ENCODE measurements around the gene MTHFD2.

Gene MTHFD2

DNA sequence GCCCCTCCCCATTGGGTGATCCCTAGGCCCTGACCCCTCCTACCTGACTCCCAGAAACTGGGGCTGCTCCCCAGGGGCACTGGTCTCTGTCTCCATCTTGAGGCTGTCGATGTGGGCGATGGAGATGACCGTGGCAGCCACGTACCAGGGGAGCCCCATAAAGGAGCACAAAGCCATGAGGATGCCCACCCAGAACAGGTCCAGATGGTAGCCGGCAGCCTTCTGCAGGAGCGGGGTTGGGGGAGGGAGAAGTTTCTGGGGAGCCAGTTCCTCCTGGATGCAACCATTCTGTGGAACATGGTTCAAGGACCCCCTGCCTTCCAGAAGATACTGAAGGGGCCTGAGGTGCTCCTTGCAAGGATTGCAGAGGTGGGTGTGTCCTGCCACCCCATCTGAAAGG is 34.0 kb downstream of the MTHFD2 start:
- DNase-seq = no peak

- DNase-seq = no peak
These were observed 35.2 kb downstream of the MTHFD2 start for GRCh38 chr2:74233648-74234047.

GRCh38 chr2:74235041-74235440 is 36.6 kb downstream of the MTHFD2 start:
- no peak for DNase-seq

DNA sequence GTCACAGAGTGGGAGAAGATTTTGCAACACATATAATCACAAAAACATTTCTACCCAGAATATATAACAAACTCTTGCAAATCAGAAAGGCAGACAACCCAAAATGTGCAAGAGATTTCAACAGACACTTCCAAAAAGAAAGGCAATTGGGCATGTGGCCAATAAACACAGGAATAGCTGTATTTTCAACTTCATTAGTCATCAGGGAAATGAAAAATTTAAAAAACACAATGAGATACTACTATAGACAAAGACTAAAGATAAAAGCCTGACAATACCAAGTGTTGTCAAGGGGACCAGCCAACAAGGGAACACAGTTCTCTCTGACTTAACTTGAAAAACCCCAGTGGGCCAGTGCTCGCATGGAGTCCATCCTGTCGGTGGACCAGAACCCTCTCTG is 40.5 kb downstream of the MTHFD2 start:
- DNase-seq = no peak

GRCh38 chr2:74239346-74239745 is 40.9 kb downstream of the MTHFD2 start:
- no peak for DNase-seq

- DNase-seq = no peak
These were observed 44.1 kb downstream of the MTHFD2 start for GRCh38 chr2:74242354-74243071.

DNA sequence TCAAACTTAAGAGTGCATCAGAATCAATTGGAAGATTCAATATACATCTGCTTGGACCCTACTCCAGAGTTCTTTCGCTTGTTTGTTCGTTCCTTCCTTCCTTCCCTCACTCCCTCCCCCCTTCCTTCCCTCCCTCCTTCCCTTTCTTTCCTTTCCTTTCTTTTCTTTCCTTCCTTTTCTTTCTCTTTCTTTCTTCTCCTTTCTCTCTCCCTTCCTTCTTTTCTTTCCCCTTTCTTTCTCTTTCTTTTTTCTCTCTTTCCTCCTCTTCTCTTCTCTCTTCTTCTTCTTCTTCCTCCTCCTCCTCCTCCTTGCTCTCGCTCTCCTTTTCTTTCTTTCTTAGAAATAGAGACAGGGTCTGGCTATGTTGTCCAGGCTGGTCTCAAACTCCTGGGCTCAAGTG is 45.9 kb downstream of the MTHFD2 start:
- DNase-seq = no peak

DNA sequence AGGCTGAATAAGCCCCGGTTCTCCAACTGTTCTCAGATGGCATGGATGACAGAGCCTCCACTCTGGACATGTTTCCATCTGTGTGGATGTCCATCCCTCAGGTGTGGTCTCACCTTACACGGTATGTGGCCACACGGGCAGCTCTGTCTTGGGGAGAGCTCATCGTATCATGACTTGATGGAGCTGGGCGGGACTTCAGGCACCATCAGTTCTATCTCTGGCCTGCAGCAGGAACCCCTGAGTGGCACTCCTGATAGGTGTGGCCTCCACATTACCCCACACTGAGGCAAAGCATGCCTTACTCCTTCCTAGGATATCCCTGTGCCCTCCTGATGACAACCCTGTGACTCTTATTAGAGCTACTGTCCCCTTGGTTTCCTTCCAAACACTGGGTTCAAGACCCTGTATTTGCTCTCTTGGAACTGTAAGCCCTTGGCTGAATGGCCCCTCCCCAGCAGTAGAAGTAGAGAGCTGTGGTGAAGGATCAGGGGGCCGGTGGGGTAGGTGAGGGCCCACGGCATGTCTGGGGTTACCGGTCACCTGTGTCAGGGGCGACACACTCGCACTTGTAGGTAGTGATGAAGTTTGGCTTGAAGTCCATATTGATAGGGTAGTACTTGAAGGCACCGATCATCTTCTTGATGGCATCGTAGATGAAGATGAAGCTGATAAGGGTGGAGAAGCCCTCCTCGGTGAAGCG is 48.2 kb downstream of the MTHFD2 start:
- no peak for DNase-seq

DNA sequence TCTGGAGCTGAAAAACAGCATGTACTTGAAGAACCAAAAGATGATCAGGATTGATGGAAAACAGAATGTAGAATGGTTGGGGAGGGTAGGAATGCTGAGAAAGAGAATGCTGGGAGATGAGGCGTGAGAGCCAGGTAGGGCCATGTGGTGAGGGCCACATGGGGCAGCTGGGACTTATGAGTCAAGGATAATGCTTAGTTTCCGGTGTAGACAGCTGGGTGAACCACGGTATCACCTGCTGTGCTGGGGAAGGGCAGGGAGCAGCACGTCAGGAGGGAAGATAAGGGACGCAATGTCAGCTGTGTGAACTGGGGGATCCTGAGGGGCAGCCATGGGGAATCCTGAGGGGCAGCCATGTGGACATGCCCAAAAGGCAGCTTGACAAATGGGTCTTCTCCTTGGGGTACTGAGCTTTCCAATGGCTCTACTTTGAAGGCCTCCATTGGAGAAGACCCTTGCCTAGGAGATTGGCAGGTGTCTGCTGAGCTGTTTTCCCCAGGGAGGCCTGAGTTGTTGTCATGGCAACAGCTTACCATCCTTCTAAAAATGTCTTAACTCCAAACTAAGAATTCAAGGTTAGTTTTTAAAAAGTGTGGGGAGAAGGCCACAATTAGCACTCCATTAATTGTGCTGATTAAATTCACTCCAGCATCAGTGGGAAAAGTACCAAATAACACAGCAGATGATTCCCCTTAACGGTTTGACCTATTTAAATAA is 51.1 kb downstream of the MTHFD2 start:
- DNase-seq = peak in 1 of 14 donors; percentile 9

DNA sequence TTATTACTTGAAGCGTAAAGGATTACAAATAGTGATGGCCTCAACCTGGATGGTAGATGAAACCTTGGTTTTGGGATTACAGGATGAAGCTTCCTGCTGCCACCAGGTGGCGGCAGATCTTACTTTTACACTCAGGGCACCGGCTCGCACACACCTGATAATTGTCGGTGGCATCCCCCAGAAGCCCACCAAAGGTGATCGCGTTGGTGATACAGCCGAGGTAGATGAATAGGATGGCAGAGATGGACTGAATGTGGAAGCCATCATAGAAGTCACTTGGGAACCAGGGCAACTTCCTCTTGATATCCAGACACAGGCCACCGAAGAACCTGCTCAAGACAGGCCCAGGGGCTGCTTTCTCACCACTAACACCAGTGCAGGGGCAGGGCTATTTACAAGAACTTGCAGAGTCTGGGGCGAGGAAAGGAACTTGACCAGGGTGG is 51.8 kb downstream of the MTHFD2 start:
- peak in 2 of 14 donors; percentile 19 to 25 for DNase-seq

GRCh38 chr2:74252036-74252435 is 53.6 kb downstream of the MTHFD2 start:
- no peak for DNase-seq

- no peak for DNase-seq
These were observed 54.4 kb downstream of the MTHFD2 start for GRCh38 chr2:74252862-74253261.

DNA sequence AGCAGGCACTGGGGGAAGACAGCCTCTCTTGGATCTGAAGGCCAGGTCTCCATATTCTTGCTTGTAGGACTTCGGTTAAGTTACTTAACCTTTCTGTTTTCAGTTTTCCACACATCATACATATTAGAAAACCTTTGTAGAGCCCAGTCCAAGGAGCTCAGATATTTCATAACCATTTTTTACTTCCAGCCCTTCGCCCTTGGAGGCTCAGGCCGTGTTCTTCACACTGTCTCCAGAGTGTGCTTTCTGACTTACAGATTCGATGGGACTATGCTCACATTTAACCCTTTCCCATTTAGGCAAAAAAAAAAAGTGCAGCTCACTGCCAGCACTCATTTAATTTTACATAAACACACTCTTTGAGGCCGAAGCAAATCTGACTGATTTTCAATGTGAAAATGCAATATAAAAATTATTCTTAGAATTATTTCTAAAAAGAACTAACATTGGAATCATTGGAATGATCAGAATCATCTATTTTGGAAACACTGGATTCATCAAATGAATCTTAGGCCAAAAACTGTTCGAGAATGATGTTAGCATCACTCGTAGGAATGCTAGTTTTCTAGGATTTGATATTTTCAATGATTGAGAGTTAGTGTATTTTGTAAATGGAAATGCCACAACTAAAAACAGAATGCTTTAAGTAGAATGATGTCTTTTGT is 55.0 kb downstream of the MTHFD2 start:
- DNase-seq = no peak

DNA sequence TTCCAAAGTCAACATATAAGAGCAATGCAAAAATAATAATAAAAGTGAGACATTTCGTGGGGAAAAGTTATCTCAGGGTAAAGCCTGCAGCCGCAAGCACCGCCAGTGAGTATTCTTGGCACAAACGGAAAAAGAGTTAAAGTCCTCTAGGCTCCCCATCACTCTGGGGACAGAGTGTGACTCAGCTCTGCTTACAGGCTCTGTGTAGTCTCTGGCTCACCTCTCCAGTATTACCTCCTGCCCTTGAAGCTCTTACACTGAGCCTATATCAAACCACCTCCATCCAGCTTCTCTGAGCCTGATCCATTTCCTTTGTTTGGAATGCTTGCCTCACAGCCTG is 55.5 kb downstream of the MTHFD2 start:
- no peak for DNase-seq

- DNase-seq = no peak
These were observed 57.3 kb downstream of the MTHFD2 start for GRCh38 chr2:74255660-74256213.

DNA sequence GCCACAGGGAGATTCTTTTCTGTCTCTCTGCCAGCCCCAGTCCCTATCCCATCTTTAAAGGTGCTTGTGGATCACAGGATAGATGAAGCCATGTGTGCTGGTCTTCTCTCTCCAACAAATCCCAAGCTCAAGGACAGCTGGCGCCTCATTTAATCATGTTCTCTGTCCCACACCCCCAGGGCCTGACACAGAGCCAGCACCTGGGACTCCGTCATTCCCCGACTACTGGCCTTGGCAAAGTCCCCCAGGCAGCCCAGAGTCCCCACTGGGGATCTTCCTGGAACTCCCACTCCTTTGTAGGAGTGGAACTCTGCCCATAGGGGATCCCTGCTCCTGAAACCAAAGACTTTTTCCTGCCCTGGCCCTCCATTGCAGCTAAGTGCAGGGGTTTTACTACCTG is 60.8 kb downstream of the MTHFD2 start:
- no peak for DNase-seq

GRCh38 chr2:74259733-74260132 is 61.3 kb downstream of the MTHFD2 start:
- no peak for DNase-seq

DNA sequence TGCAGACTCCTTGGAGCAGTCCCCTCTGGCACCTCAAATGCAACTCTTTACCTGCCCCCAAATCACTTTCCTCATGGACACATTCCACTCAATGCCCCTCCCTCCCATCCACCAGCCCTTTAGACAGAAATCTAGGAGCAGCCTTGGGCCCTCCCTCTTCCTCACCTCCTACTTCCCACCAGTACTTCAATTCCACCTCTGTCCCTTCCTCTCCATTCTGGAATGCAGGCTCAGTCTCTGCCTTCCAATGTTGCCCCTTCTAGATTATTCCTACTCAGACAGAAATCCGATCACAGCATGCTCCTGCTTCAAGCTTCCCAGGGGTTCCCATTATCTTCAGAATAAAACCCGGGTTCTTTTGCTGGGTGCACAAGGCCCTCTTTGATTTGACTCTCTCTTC is 62.1 kb downstream of the MTHFD2 start:
- DNase-seq = no peak

DNA sequence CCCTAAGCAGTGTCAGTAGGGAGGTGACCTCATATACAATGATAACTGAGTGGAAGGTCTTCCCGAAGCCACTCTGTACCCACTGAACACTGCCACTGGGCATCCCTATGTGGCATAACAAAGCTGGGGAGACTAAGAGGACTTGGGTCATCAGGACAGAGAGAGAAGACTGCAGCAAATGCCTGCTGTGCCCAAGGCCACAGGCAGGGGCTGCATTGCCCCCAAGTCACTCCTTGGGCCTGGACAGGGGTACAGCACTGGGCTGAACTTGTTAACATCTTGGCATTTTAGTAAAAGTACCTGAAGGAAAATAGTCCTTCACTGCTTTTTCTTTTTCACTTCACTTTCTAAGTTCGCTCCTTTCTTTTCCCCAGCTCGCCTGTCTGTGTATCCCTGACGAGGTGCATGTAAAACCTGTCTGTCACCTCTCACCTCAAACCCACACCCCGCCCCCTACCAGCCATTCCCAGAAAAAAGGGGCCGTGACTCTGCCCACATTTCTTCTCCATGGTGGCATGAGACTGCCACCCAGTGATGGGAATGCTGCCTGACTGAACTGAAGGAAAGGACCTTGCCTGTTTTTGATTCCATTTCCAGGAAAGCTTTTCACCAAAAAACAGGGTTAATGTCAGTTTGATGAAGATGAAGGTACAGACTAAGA is 62.9 kb downstream of the MTHFD2 start:
- DNase-seq = peak in 1 of 14 donors; percentile 3

- DNase-seq = no peak
These were observed 64.3 kb downstream of the MTHFD2 start for GRCh38 chr2:74262681-74263080.

- no peak for DNase-seq
These were observed 65.9 kb downstream of the MTHFD2 start for GRCh38 chr2:74264281-74264680.

DNA sequence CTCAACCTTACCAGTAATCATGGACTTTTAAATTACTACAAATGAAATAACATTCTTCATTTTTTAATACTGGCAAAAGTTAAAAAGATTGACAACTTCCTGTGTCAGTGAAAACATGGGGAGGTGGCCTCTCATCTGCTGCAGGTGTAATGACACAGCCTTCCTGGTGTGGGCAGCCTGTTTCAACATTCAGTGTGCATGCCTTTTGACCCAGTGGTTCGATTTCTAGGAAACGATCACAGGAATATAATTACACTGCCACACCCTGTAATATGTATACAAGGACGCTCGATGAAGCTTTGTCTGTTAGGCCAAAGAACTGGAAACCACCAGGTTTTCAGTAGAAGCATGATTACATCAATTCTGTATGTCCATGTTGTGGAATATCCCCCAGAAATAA is 68.7 kb downstream of the MTHFD2 start:
- no peak for DNase-seq

All from C1 segment of cervical spinal cord (tissue), 14 donors.